HG02610 (cell line): ENCODE measurements around the gene CENPVL1.
"Not testable (repeated sequence)": the region's sequence is repeated elsewhere in the genome, so short reads cannot be mapped to it uniquely, and the experiment has no call there.

ENCODE experiments used
- ATAC-seq: cut with Tn5 transposase; IDR thresholded peaks from one replicate; pipeline ENCODE4 v1.9.1; 2021; ENCODE audit warnings: mild to moderate bottlenecking, moderate library complexity; ENCODE audit not compliant: unreplicated experiment

CENPVL1 gene

DNA sequence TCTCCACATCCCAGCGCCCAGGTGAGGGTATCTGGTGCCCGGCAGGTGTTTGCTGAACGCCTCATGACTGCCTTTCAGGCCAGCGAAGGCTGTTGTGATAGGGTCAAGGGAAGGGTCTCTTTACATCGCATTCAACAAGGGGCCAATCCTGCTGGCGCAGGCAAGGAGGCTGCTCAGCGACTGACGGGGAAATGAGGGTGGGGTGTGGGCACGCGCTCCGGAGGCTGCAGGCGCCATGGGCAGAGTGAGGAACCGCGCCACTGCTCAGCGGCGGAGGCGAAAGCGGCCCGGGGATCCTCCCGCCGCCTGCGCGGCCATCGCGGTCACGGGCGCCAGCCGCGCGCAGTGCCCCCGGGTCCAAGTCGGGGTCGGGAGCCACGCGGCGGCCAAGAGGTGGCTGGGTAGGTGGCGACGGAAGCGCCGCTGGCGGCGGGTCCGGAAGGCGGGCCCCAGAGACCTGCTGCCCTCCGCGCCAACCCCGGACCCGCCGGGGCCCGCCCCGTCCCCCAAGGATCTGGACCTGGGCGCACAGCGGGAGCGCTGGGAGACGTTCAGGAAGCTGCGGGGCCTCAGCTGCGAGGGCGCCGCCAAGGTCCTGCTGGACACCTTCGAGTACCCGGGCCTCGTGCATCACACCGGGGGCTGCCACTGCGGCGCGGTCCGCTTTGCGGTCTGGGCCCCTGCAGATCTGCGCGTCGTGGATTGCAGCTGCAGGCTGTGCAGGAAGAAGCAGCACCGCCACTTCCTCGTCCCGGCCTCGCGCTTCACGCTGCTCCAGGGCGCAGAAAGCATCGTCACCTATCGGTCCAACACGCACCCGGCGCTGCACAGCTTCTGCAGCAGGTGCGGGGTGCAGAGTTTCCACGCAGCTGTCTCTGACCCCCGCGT lies at the start of gene CENPVL1:
TSS of gene CENPVL1 (plus strand) at position 236 of the 888 bp plus-strand sequence. CDS start at position 236, 0 bp downstream.
- ATAC-seq, result not testable (repeated sequence)

GRCh38 chrX:51665981-51666380 lies 44.3 kb upstream of the CENPVL1 start:
- ATAC-seq, result no peak

GRCh38 chrX:51679689-51680433 lies 30.5 kb upstream of the CENPVL1 start:
- not testable (repeated sequence) for ATAC-seq

DNA sequence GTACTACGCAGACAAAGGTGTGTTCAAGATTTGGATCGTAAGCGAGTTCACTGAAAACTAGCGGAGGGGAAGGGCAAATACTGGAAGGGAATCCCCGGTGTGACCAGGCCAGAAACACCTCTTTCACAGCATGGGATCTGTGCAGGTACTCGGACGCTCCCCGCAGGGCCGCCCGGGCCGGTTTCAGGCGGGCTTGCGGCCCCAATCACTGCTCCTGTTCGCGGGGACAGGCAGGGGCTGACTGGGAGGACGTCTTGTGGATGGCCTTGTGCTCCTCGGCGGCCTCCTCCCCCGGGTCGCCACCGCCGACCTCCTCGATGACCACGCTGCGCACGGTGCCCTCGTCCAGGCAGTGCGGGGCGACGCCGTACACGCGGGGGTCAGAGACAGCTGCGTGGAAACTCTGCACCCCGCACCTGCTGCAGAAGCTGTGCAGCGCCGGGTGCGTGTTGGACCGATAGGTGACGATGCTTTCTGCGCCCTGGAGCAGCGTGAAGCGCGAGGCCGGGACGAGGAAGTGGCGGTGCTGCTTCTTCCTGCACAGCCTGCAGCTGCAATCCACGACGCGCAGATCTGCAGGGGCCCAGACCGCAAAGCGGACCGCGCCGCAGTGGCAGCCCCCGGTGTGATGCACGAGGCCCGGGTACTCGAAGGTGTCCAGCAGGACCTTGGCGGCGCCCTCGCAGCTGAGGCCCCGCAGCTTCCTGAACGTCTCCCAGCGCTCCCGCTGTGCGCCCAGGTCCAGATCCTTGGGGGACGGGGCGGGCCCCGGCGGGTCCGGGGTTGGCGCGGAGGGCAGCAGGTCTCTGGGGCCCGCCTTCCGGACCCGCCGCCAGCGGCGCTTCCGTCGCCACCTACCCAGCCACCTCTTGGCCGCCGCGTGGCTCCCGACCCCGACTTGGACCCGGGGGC lies 28.2 kb upstream of the CENPVL1 start:
- not testable (repeated sequence) for ATAC-seq

DNA sequence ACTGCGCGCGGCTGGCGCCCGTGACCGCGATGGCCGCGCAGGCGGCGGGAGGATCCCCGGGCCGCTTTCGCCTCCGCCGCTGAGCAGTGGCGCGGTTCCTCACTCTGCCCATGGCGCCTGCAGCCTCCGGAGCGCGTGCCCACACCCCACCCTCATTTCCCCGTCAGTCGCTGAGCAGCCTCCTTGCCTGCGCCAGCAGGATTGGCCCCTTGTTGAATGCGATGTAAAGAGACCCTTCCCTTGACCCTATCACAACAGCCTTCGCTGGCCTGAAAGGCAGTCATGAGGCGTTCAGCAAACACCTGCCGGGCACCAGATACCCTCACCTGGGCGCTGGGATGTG lies 27.6 kb upstream of the CENPVL1 start, which contains the start of gene CENPVL2:
TSS of gene CENPVL2 (minus strand) at position 112 of the 343 bp plus-strand sequence. CDS start at position 112, 0 bp downstream.
- ATAC-seq, result not testable (repeated sequence)

GRCh38 chrX:51694254-51694653 lies 16.1 kb upstream of the CENPVL1 start:
- no peak for ATAC-seq

DNA sequence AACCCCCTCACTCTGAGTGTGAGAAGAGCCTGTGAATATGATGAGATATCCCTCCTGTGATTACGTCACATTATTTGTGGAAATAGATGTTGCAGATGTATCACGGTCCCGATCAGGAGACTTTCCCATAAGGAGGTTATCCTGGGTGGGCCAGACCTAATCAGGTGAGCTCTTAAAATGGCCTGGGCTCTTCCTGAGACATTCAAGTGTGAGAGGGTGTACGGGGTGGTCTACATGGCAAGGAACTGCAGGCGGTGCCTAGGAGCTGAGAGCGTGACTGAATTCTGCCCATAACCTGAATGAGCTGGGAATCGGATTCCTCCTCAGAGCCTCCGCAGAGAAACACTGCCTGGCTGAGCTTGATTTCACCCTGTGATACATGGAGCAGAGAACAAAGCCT lies 12.9 kb upstream of the CENPVL1 start:
- ATAC-seq, result no peak

GRCh38 chrX:51712943-51713647 lies 2.8 kb downstream of the CENPVL1 start:
- not testable (repeated sequence) for ATAC-seq

DNA sequence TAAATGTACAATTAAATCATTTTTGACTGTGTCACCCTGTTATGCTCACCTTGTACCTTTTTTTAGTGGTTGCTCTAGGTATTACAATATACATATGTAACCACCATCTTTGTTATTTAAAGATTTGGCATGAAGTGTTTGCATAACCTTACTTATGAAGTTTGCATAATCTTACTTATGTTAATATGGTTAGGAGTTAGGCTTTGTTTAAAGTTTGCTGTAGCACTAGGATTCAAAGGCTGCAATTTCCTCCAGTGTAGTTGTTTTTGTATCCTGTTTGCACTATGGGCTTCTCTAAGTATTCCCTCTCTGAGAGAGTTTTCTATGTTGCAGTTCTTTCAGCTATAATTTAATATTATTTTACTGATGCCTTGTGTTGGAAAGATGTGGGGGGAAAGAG lies 17.9 kb downstream of the CENPVL1 start:
- no peak for ATAC-seq

GRCh38 chrX:51737091-51737490 lies 26.8 kb downstream of the CENPVL1 start:
- no peak for ATAC-seq

DNA sequence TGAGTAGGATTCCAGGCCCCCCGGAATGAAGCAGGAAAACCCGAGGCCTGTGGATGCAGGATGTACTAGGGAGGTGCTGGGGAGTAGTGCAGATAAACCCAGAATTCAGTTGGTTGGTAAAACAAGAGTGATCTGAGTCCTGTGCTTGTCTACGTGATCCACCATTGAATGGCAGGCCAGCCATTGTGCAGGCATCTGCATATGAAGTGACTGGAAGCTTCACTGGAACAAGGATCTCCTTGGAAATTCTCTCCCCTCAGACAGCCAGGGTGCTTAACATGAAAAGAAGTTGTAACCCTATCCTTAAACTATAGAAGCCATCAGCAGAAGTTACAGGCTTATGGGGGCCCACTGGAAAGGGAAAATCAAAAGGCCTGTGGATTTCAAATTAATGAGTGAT lies 32.3 kb downstream of the CENPVL1 start:
- no peak for ATAC-seq

GRCh38 chrX:51743179-51743957 lies 33.1 kb downstream of the CENPVL1 start, which contains the start of gene GSPT2:
Gene GSPT2 (plus strand): TSS chrX:51743442. CDS start chrX:51743627, 185 bp downstream.
- peak; percentile 96 for ATAC-seq

GRCh38 chrX:51747671-51748070 lies 37.4 kb downstream of the CENPVL1 start:
- ATAC-seq, result no peak

DNA sequence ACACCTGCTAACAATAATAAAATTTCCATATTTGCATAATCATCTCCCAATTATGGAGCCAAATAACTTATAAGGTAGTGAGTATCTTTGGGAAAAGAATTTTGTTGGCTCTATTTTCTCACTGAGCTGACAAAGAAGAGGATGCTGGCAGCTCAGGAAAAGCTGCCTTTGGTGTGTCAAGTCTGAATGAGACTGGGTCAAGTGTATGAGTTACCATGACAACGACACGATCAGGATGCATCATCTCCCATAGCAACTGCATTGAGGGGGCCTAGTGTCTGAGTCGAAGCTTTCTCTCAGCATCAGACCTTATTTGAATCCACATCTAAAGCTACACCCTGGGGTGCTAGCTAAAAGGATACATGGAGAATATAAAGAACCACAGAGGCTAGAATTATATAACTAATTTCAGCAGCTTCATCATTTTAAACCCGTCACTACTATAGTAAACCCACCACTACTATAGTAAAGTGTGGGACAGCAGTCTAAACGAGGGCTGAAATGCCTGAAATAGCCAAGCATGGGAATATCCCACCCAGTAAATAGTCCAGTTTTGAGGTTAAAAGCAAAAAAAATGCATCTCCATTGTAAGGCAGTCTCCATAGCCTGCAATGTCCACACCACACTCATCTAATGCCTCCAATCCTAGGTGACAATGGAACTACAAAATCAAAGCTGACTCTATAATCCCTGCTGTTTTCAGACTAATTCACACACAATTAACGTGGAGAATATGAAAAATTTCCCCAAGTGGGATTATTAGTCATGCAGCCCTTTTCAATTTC lies 48.9 kb downstream of the CENPVL1 start:
- no peak for ATAC-seq

DNA sequence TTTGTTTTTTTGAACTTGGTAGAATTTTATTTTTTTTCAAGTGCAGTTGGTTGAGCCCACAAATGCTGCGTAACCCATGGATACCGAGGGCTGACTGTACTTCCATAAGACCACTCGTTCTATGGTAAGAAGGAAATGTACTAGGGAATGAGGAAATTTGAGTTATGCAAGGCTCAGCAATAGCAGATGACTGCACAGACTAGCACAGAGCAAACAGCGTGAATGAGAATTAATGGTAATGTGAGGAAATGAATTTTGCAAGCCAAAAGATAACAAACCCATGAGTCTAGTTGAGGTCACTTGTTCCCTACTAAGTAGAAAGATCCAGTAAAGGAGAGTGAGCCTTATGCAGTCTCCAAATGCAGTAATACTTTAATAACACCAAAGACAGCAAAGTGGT lies 50.3 kb downstream of the CENPVL1 start:
- no peak for ATAC-seq
